ENCODE measurements around the gene RANBP3L.

The RANBP3L gene

GRCh38 chr5:36242534-36243485 is 58.9 kb downstream of the RANBP3L start:
- DNase-seq, result no peak

- peak; percentile 94 to 96 for DNase-seq
Observed at GRCh38 chr5:36241631-36242533, 59.8 kb downstream of the RANBP3L start, which contains the start of gene NADK2. Gene NADK2 (minus strand): TSS chr5:36241925. CDS start chr5:36241798, 127 bp downstream.

- peak; percentile 40 to 67 for DNase-seq
Observed at GRCh38 chr5:36240779-36241630, 60.7 kb downstream of the RANBP3L start.

GRCh38 chr5:36239370-36240293 is 62.1 kb downstream of the RANBP3L start:
- DNase-seq, result no peak

GRCh38 chr5:36238502-36239295 is 63.0 kb downstream of the RANBP3L start:
- no peak for DNase-seq

GRCh38 chr5:36237751-36238150 is 64.0 kb downstream of the RANBP3L start:
- DNase-seq, result no peak

GRCh38 chr5:36236801-36237200 is 64.9 kb downstream of the RANBP3L start:
- DNase-seq, result no peak

- DNase-seq, result no peak
Observed at GRCh38 chr5:36232533-36232932, 69.2 kb downstream of the RANBP3L start.

GRCh38 chr5:36230151-36230790 is 71.4 kb downstream of the RANBP3L start:
- no peak for DNase-seq

GRCh38 chr5:36228505-36228904 is 73.2 kb downstream of the RANBP3L start:
- no peak for DNase-seq

- DNase-seq, result no peak
Observed at GRCh38 chr5:36227046-36227445, 74.7 kb downstream of the RANBP3L start.

GRCh38 chr5:36222620-36223019 is 79.1 kb downstream of the RANBP3L start:
- no peak for DNase-seq

- no peak for DNase-seq
Observed at GRCh38 chr5:36217988-36218387, 83.7 kb downstream of the RANBP3L start.

GRCh38 chr5:36217567-36217966 is 84.1 kb downstream of the RANBP3L start:
- no peak for DNase-seq

GRCh38 chr5:36215910-36216309 is 85.8 kb downstream of the RANBP3L start:
- no peak for DNase-seq

GRCh38 chr5:36214436-36214835 is 87.3 kb downstream of the RANBP3L start:
- no peak for DNase-seq

- DNase-seq, result no peak
Observed at GRCh38 chr5:36209664-36210063, 92.0 kb downstream of the RANBP3L start.

- DNase-seq, result no peak
Observed at GRCh38 chr5:36208786-36209185, 92.9 kb downstream of the RANBP3L start.

- no peak for DNase-seq
Observed at GRCh38 chr5:36206913-36207312, 94.8 kb downstream of the RANBP3L start.

GRCh38 chr5:36205329-36205728 is 96.4 kb downstream of the RANBP3L start:
- DNase-seq, result peak in 1 of 2 donors; percentile 7
